Peyer's patch (tissue), 4 donors: ENCODE data around the gene FBXO21.

Source experiments
- POLR2A ChIP-seq, 2 donors: fragments of 450-650 bp; IDR thresholded peaks; one replicate each; pipeline ENCODE4 v1.5.1; 2017; ENCODE audit warnings: antibody characterized with exemption in 2 of 2, mild to moderate bottlenecking in 2 of 2, moderate library complexity in 2 of 2
- TF ChIP-seq, protein P1 (sequence below), 6 experiments: fragments of 450-650 bp in 4 of 6; fragments of 200-600 bp in 2 of 6; sonication (generic) in 1 of 6; IDR thresholded peaks; one replicate each; pipeline ENCODE4 v1.5.1; 2017 to 2019; ENCODE audit warnings: antibody characterized with exemption in 6 of 6, mild to moderate bottlenecking in 3 of 6, moderate library complexity in 1 of 6

DNA sequence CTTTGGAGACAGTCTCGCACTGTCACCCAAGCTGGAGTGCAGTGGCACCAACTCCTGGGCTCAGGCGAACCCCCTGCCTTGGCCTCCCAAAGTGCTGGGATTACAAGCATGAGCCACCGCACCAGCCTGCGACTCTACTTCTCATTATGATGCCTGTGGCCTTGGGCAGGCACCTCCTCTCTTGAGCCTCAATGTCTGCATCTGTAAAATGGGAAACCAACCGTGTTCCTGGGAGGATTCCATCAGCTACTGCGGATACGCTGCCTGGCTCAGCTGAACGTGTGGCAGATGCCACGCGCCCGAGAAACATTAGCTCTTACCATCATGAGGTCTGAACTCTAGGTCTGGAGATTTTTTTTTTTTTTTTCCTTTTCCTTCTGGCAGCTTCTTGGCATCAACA, 96.8 kb downstream of the FBXO21 start:
- TF ChIP-seq, protein P1, sequence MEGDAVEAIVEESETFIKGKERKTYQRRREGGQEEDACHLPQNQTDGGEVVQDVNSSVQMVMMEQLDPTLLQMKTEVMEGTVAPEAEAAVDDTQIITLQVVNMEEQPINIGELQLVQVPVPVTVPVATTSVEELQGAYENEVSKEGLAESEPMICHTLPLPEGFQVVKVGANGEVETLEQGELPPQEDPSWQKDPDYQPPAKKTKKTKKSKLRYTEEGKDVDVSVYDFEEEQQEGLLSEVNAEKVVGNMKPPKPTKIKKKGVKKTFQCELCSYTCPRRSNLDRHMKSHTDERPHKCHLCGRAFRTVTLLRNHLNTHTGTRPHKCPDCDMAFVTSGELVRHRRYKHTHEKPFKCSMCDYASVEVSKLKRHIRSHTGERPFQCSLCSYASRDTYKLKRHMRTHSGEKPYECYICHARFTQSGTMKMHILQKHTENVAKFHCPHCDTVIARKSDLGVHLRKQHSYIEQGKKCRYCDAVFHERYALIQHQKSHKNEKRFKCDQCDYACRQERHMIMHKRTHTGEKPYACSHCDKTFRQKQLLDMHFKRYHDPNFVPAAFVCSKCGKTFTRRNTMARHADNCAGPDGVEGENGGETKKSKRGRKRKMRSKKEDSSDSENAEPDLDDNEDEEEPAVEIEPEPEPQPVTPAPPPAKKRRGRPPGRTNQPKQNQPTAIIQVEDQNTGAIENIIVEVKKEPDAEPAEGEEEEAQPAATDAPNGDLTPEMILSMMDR (IDR thresholded peaks at IDR 0.05), result no peak
- no peak for TF ChIP-seq POLR2A (IDR thresholded peaks at IDR 0.05)
